Measurements from ENCODE around the gene ATP9A.

The ATP9A gene

GRCh38 chr20:51715856-51716185, 52.4 kb downstream of the ATP9A start:
- Histone ChIP-seq H3K4ac (ENCODE audit: low read length) (no peak overlapping the region), H3K27ac (replicated peaks; ENCODE audit: low read length) (no peak overlapping the region), H2BK15ac (ENCODE audit: low read length) (no peak overlapping the region), H3K9me3 (replicated peaks in 1 of 2; ENCODE audit: control insufficient read depth in 2 of 2, insufficient read depth in 1 of 2, low read depth in 1 of 2, low read length in 2 of 2) (no peaks in the 10 kb centered on the region), H3K4me3 (ENCODE audit: low read length in 2 of 2) (no peak overlapping the region), H2AK5ac (ENCODE audit: low read depth, low read length) (no peak overlapping the region), H3K27me3 (ENCODE audit: control insufficient read depth in 3 of 3, insufficient read depth in 3 of 3, low read depth in 1 of 3, low read length in 3 of 3) (no peaks in the 10 kb centered on the region), H4K8ac (ENCODE audit: low read depth, low read length) (no peak overlapping the region), H2BK12ac (ENCODE audit: low read length) (no peak overlapping the region), H3K4me2 (ENCODE audit: insufficient read depth, low read length, poor library complexity, severe bottlenecking) (no peak overlapping the region), H3K79me1 (ENCODE audit: low read depth, low read length) (no peaks in the 10 kb centered on the region), H2BK5ac (ENCODE audit: low read length) (no peak overlapping the region), H2AFZ (ENCODE audit: low read length) (no peak overlapping the region), H3K9ac (ENCODE audit: low read depth, low read length, poor library complexity) (no peak overlapping the region), H4K91ac (ENCODE audit: low read depth, low read length, poor library complexity) (no peak overlapping the region), H3K23ac (ENCODE audit: low read depth, low read length, poor library complexity) (no peak overlapping the region), H3K14ac (ENCODE audit: low read length) (no peak overlapping the region), H2BK120ac (ENCODE audit: low read depth, low read length) (no peak overlapping the region), H3K18ac (ENCODE audit: low read length) (no peak overlapping the region), H3K4me1 (ENCODE audit: control insufficient read depth in 2 of 2, insufficient read depth in 1 of 2, low read depth in 1 of 2, low read length in 2 of 2) (peaks cover 15 to 24% of the 10 kb centered on the region in 2 donors), H3K36me3 (replicated peaks in 1 of 2; ENCODE audit: control insufficient read depth in 2 of 2, insufficient read depth in 2 of 2, low read length in 2 of 2) (peaks cover 0 to 8% of the 10 kb centered on the region in 2 donors)
- WGBS, 2 donors (ENCODE audit: extremely low coverage in 2 of 2, insufficient read length in 2 of 2, insufficient replicate concordance in 1 of 2) = no CpG with 5 or more reads among the region's 1 CpG
- no peak for DNase-seq (ENCODE audit: low spot score)

- no peak for DNase-seq (ENCODE audit: low spot score)
- Histone ChIP-seq H3K4me1 (ENCODE audit: control insufficient read depth in 2 of 2, insufficient read depth in 1 of 2, low read depth in 1 of 2, low read length in 2 of 2) (peaks cover 19 to 27% of the 10 kb centered on the region in 2 donors), H3K14ac (ENCODE audit: low read length) (no peak overlapping the region), H3K27ac (replicated peaks; ENCODE audit: low read length) (no peak overlapping the region), H2BK15ac (ENCODE audit: low read length) (no peak overlapping the region), H3K4me3 (ENCODE audit: low read length in 2 of 2) (no peak overlapping the region), H4K8ac (ENCODE audit: low read depth, low read length) (no peak overlapping the region), H2BK5ac (ENCODE audit: low read length) (no peak overlapping the region), H3K79me1 (ENCODE audit: low read depth, low read length) (no peaks in the 10 kb centered on the region), H3K18ac (ENCODE audit: low read length) (no peak overlapping the region), H3K4ac (ENCODE audit: low read length) (no peak overlapping the region), H3K23ac (ENCODE audit: low read depth, low read length, poor library complexity) (no peak overlapping the region), H2BK12ac (ENCODE audit: low read length) (no peak overlapping the region), H3K27me3 (ENCODE audit: control insufficient read depth in 3 of 3, insufficient read depth in 3 of 3, low read depth in 1 of 3, low read length in 3 of 3) (no peaks in the 10 kb centered on the region), H3K9ac (ENCODE audit: low read depth, low read length, poor library complexity) (no peak overlapping the region), H2AK5ac (ENCODE audit: low read depth, low read length) (no peak overlapping the region), H3K36me3 (replicated peaks in 1 of 2; ENCODE audit: control insufficient read depth in 2 of 2, insufficient read depth in 2 of 2, low read length in 2 of 2) (peaks cover 0 to 8% of the 10 kb centered on the region in 2 donors), H3K4me2 (ENCODE audit: insufficient read depth, low read length, poor library complexity, severe bottlenecking) (no peak overlapping the region), H3K9me3 (replicated peaks in 1 of 2; ENCODE audit: control insufficient read depth in 2 of 2, insufficient read depth in 1 of 2, low read depth in 1 of 2, low read length in 2 of 2) (no peaks in the 10 kb centered on the region), H4K91ac (ENCODE audit: low read depth, low read length, poor library complexity) (no peak overlapping the region), H2AFZ (ENCODE audit: low read length) (no peak overlapping the region), H2BK120ac (ENCODE audit: low read depth, low read length) (no peak overlapping the region)
- 100% methylated on average over 1 of the region's 10 CpGs; no CpG with 5 or more reads in 1 of the 2 donors for WGBS, 2 donors (ENCODE audit: extremely low coverage in 2 of 2, insufficient read length in 2 of 2, insufficient replicate concordance in 1 of 2)
These were observed 52.9 kb downstream of the ATP9A start for GRCh38 chr20:51715163-51715855.

- Histone ChIP-seq H2BK120ac (ENCODE audit: low read depth, low read length) (no peak overlapping the region), H3K4ac (ENCODE audit: low read length) (no peak overlapping the region), H3K9me3 (replicated peaks in 1 of 2; ENCODE audit: control insufficient read depth in 2 of 2, insufficient read depth in 1 of 2, low read depth in 1 of 2, low read length in 2 of 2) (no peaks in the 10 kb centered on the region), H2BK15ac (ENCODE audit: low read length) (no peak overlapping the region), H3K79me1 (ENCODE audit: low read depth, low read length) (no peaks in the 10 kb centered on the region), H3K14ac (ENCODE audit: low read length) (no peak overlapping the region), H3K36me3 (replicated peaks in 1 of 2; ENCODE audit: control insufficient read depth in 2 of 2, insufficient read depth in 2 of 2, low read length in 2 of 2) (peaks cover 0 to 14% of the 10 kb centered on the region in 2 donors), H2BK5ac (ENCODE audit: low read length) (no peak overlapping the region), H4K8ac (ENCODE audit: low read depth, low read length) (no peak overlapping the region), H3K4me2 (ENCODE audit: insufficient read depth, low read length, poor library complexity, severe bottlenecking) (no peak overlapping the region), H3K9ac (ENCODE audit: low read depth, low read length, poor library complexity) (no peak overlapping the region), H2AK5ac (ENCODE audit: low read depth, low read length) (peak overlapping the region; percentile 54), H2AFZ (ENCODE audit: low read length) (no peak overlapping the region), H3K4me3 (ENCODE audit: low read length in 2 of 2) (no peak overlapping the region), H3K23ac (ENCODE audit: low read depth, low read length, poor library complexity) (no peak overlapping the region), H3K4me1 (ENCODE audit: control insufficient read depth in 2 of 2, insufficient read depth in 1 of 2, low read depth in 1 of 2, low read length in 2 of 2) (peaks cover 19 to 29% of the 10 kb centered on the region in 2 donors), H3K27ac (replicated peaks; ENCODE audit: low read length) (no peak overlapping the region), H3K27me3 (ENCODE audit: control insufficient read depth in 3 of 3, insufficient read depth in 3 of 3, low read depth in 1 of 3, low read length in 3 of 3) (no peaks in the 10 kb centered on the region), H4K91ac (ENCODE audit: low read depth, low read length, poor library complexity) (no peak overlapping the region), H3K18ac (ENCODE audit: low read length) (peak overlapping the region; percentile 80), H2BK12ac (ENCODE audit: low read length) (no peak overlapping the region)
- DNase-seq (ENCODE audit: low spot score) = no peak
- WGBS, 2 donors (ENCODE audit: extremely low coverage in 2 of 2, insufficient read length in 2 of 2, insufficient replicate concordance in 1 of 2) = no CpG with 5 or more reads among the region's 4 CpGs
These were observed 55.0 kb downstream of the ATP9A start for GRCh38 chr20:51713213-51713598.

GRCh38 chr20:51712501-51713212, 55.5 kb downstream of the ATP9A start:
- Histone ChIP-seq H3K4me2 (ENCODE audit: insufficient read depth, low read length, poor library complexity, severe bottlenecking) (no peak overlapping the region), H3K79me1 (ENCODE audit: low read depth, low read length) (no peaks in the 10 kb centered on the region), H3K27me3 (ENCODE audit: control insufficient read depth in 3 of 3, insufficient read depth in 3 of 3, low read depth in 1 of 3, low read length in 3 of 3) (no peaks in the 10 kb centered on the region), H3K4me1 (ENCODE audit: control insufficient read depth in 2 of 2, insufficient read depth in 1 of 2, low read depth in 1 of 2, low read length in 2 of 2) (peaks cover 19 to 29% of the 10 kb centered on the region in 2 donors), H3K27ac (replicated peaks; ENCODE audit: low read length) (peak overlapping the region; percentile 18), H3K9ac (ENCODE audit: low read depth, low read length, poor library complexity) (no peak overlapping the region), H3K4me3 (ENCODE audit: low read length in 2 of 2) (no peak overlapping the region), H2BK5ac (ENCODE audit: low read length) (no peak overlapping the region), H2AK5ac (ENCODE audit: low read depth, low read length) (peak overlapping the region; percentile 54), H2BK120ac (ENCODE audit: low read depth, low read length) (no peak overlapping the region), H3K4ac (ENCODE audit: low read length) (no peak overlapping the region), H2BK15ac (ENCODE audit: low read length) (peak overlapping the region; percentile 87), H4K8ac (ENCODE audit: low read depth, low read length) (no peak overlapping the region), H3K9me3 (replicated peaks in 1 of 2; ENCODE audit: control insufficient read depth in 2 of 2, insufficient read depth in 1 of 2, low read depth in 1 of 2, low read length in 2 of 2) (no peaks in the 10 kb centered on the region), H3K23ac (ENCODE audit: low read depth, low read length, poor library complexity) (peak overlapping the region; percentile 32), H3K18ac (ENCODE audit: low read length) (peak overlapping the region; percentile 80), H3K14ac (ENCODE audit: low read length) (no peak overlapping the region), H3K36me3 (replicated peaks in 1 of 2; ENCODE audit: control insufficient read depth in 2 of 2, insufficient read depth in 2 of 2, low read length in 2 of 2) (peaks cover 0 to 16% of the 10 kb centered on the region in 2 donors), H4K91ac (ENCODE audit: low read depth, low read length, poor library complexity) (no peak overlapping the region), H2AFZ (ENCODE audit: low read length) (no peak overlapping the region), H2BK12ac (ENCODE audit: low read length) (no peak overlapping the region)
- WGBS, 2 donors (ENCODE audit: extremely low coverage in 2 of 2, insufficient read length in 2 of 2, insufficient replicate concordance in 1 of 2) = no CpG with 5 or more reads among the region's 24 CpGs
- no peak for DNase-seq (ENCODE audit: low spot score)
